A549 treated with Hydrocortisone at 1 μM for 4 hours (cell line): ENCODE measurements around the gene PTGIR. TPM values are rescaled to one million over a fixed set of nuclear protein-coding genes. Genes with fewer than 3 reads are reported as not detected.

Experiments
- total RNA-seq: library from RNA; stranded (reverse); fragments of 200-300 nt; extraction: Qiagen RNA extraction; gene quantifications from 5 replicates; pipeline ENCODE4 v1.2.3, GENCODE V29; 2022

PTGIR gene
- total RNA-seq: 0.05 to 0.12 TPM (median 0.12 TPM) in 3 of 5 replicates, not detected in the others

GRCh38 chr19:46624958-46625661 lies at the start of gene PTGIR:
Gene PTGIR (minus strand): TSS chr19:46625089. CDS start chr19:46624225, 864 bp downstream.

GRCh38 chr19:46661020-46661731 lies 36.3 kb upstream of the PTGIR start, which contains the start of gene DACT3:
Gene DACT3 (minus strand): TSS chr19:46661182. CDS start chr19:46661064, 118 bp downstream.

GRCh38 chr19:46635920-46636761 lies 11.3 kb upstream of the PTGIR start, which contains the start of gene GNG8:
Gene GNG8 (minus strand): TSS chr19:46636202. CDS start chr19:46634682, 1,520 bp downstream.

GRCh38 chr19:46601318-46602224 lies 23.3 kb downstream of the PTGIR start, which contains the start of gene CALM3:
Gene CALM3 (plus strand): TSS chr19:46601330. CDS start chr19:46601435, 105 bp downstream.

Other genes with a start within 250 kb of the PTGIR start
- gene CCDC8, start 211.5 kb downstream of the PTGIR start, total RNA-seq: not detected in 5 replicates
- not detected in 5 replicates for gene PNMA8C, start 196.2 kb downstream of the PTGIR start, total RNA-seq
- gene PNMA8A, start 153.5 kb downstream of the PTGIR start, total RNA-seq: 8.5 to 11.6 TPM (median 9.4 TPM) in 5 replicates
- not detected in 5 replicates for gene PNMA8B, start 129.2 kb downstream of the PTGIR start, total RNA-seq
- gene CALM3, start 23.8 kb downstream of the PTGIR start, total RNA-seq: 218 to 251 TPM (median 238 TPM) in 5 replicates
- not detected in 5 replicates for gene GNG8, start 11.1 kb upstream of the PTGIR start, total RNA-seq
- 0.24 to 0.31 TPM (median 0.29 TPM) in 5 replicates for gene DACT3, start 36.1 kb upstream of the PTGIR start, total RNA-seq
- gene PRKD2, start 92.0 kb upstream of the PTGIR start, total RNA-seq: 26.1 to 32.0 TPM (median 27.4 TPM) in 5 replicates
- gene FKRP, start 121.0 kb upstream of the PTGIR start, total RNA-seq: 17.2 to 23.4 TPM (median 19.0 TPM) in 5 replicates
- gene STRN4, start 121.4 kb upstream of the PTGIR start, total RNA-seq: 75.5 to 86.8 TPM (median 81.4 TPM) in 5 replicates
- gene SLC1A5, start 163.5 kb upstream of the PTGIR start, total RNA-seq: 207 to 235 TPM (median 217 TPM) in 5 replicates
- gene AP2S1, start 225.8 kb upstream of the PTGIR start, total RNA-seq: 214 to 313 TPM (median 301 TPM) in 5 replicates
- 22.3 to 35.2 TPM (median 29.1 TPM) in 5 replicates for gene ARHGAP35, start 235.9 kb upstream of the PTGIR start, total RNA-seq